A204.1 (cell line): Measurements from ENCODE around the gene TMEM192.
"Not testable (repeated sequence)": the region's sequence is repeated elsewhere in the genome, so short reads cannot be mapped to it uniquely, and the experiment has no call there.

Source experiments
- FAIRE-seq: peaks from 2 replicates; lab custom pipeline; 2012; peaks lifted over from hg19 to GRCh38; lab: Jason Lieb, UNC

TMEM192 gene

DNA sequence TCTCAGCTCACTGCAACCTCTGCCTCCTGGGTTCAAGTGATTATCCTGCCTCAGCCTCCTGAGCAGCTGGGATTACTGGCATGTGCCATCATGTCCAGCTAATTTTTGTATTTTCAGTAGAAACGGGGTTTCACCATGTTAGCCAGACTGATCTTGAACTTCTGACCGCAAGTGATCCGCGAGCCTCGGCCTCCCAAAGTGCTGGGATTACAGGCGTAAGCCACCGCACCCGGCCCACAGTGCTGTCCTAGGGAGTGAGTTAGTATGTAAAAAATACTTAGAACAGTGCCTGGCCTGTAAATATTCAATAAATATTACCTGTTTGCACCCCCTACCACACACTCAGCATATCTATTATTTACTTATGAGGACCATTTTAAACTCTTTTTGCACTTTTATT is 20.5 kb downstream of the TMEM192 start:
- not testable (repeated sequence) for FAIRE-seq

GRCh38 chr4:165088366-165088765 is 24.3 kb downstream of the TMEM192 start:
- FAIRE-seq: no peak

GRCh38 chr4:165085946-165086345 is 26.7 kb downstream of the TMEM192 start:
- FAIRE-seq: no peak

GRCh38 chr4:165084787-165085186 is 27.9 kb downstream of the TMEM192 start:
- FAIRE-seq: not testable (repeated sequence)

- FAIRE-seq: no peak
Observed at GRCh38 chr4:165079476-165079875, 33.2 kb downstream of the TMEM192 start.

DNA sequence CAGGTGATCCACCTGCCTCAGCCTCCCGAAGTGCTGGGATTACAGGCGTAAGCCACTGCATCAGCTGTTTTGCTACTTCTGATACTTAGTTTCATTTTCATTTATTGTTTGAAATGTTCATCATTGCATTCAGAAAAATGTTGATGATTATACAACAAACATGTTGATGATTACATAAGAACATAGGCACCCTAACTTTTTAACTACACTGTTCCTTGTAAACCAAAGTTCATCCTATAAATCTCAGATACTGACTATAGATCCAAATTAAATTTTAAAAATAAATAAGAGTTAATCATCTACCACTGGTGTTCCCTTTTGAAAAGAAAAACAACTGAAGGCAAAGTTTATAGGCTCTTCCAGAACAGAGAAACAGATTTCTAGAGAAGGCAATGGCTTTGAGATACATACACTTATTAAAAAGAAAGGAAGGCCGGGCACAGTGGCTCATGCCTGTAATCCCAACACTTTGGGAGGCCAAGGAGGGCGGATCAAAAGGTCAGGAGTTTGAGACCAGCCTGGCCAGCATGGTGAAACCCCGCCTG is 35.6 kb downstream of the TMEM192 start:
- FAIRE-seq: no peak

DNA sequence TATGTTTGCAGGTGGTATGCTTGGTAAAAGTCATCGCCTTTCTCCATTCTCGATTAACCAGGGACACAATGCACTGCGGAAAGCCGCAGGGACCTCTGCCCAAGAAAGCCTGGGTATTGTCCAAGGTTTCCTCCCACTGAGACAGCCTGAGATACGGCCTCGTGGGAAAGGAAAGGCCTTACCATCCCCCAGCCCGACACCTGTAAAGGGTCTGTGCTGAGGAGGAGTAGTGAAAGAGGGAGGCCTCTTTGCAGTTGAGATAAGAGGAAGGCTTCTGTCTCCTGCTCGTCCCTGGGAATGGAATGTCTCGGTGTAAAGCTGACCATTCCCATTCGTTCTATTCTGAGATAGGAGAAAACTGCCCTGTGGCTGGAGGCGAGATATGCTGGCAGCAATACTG is 39.3 kb downstream of the TMEM192 start:
- not testable (repeated sequence) for FAIRE-seq

GRCh38 chr4:165070560-165070959 is 42.1 kb downstream of the TMEM192 start:
- no peak for FAIRE-seq

- no peak for FAIRE-seq
Observed at GRCh38 chr4:165060938-165061337, 51.7 kb downstream of the TMEM192 start.

GRCh38 chr4:165059386-165059785 is 53.3 kb downstream of the TMEM192 start:
- FAIRE-seq: no peak

DNA sequence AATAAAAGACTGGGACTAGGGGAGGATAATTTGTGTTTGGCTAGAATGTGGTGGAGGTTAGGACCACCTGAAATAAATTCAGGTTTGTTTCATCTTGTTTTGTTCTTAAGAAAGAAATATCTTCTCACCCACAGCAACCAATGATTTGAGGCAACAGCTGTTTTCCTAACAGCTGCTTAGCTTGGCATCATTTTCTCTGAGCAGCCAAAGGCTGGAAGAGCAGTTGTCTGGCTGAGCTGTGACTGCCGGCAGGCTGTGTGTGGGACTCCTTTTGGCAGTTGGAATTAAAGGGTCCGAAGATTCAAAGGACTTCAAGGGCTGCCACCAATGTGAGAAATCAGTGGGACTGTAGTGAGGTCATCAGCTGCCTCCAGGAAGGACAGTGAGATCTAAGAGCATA is 54.0 kb downstream of the TMEM192 start:
- no peak for FAIRE-seq

GRCh38 chr4:165055601-165056000 is 57.1 kb downstream of the TMEM192 start:
- no peak for FAIRE-seq

GRCh38 chr4:165053645-165054044 is 59.0 kb downstream of the TMEM192 start, which contains the start of gene TRIM75:
Gene TRIM75 (plus strand): TSS chr4:165053866. CDS start chr4:165059148, 5,282 bp downstream.
- no peak for FAIRE-seq

- FAIRE-seq: no peak
Observed at GRCh38 chr4:165052627-165053026, 60.0 kb downstream of the TMEM192 start.

DNA sequence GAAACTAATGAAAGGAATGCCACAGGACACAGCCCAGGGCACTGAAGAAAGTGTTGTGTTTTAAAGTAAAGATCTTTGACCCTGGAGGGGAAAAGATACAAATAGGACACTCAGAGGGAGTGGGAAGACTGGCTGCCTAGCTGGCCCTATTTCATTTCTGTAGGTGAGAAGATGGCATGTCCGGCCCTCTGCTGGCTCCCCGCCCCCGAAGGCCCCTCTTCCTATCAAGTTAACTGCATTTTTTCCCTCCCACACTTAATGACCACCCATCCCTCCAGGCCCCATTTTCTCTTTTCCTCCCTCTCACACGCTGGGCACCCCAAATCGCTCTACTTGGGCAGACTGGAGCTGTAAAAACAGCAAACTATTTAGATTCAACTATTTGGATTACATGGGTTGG is 64.5 kb downstream of the TMEM192 start:
- FAIRE-seq: no peak

DNA sequence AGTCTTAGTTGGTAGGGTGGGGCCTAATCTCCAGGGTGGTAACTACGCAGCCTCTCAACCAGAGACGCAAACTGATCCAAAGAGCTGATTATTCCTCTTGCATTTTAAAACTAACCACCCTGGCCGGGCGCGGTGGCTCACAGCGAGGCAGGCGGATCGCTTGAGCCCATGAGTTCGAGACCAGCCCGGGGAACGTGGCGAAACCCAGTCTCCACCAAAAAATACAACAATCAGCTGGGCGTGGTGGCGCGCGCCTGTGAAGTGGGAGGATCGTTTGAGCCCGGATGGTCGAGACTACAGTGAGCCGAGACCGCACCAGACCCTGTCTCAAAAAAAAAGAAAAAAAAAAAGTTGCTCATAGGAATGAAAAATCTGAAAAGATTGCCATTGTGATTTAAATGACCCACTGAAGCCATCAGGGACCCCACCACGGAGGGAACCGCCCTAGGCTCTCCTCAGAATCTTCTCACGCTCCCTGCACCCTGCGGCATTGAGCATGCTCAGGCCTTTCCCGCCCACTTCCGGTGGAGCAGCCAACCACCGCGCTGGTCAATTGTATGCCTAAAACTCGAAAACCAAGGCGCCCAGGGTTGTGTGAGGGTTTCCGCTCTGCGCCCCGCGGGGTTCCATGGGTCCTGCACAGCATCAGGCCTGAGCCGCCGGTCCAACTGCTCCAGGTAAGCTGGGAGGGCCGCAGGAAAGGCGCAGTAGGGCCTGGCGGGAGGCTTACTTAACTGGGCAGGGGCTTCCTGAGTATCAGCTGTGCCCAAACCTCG is 81.0 kb downstream of the TMEM192 start, which contains the start of gene TRIM60:
TRIM60 (plus strand) TSS at position 564 of the 776 bp plus-strand sequence. CDS start 8,074 bp downstream, outside the sequence.
- no peak for FAIRE-seq

- no peak for FAIRE-seq
Observed at GRCh38 chr4:165027762-165028402, 84.8 kb downstream of the TMEM192 start.

DNA sequence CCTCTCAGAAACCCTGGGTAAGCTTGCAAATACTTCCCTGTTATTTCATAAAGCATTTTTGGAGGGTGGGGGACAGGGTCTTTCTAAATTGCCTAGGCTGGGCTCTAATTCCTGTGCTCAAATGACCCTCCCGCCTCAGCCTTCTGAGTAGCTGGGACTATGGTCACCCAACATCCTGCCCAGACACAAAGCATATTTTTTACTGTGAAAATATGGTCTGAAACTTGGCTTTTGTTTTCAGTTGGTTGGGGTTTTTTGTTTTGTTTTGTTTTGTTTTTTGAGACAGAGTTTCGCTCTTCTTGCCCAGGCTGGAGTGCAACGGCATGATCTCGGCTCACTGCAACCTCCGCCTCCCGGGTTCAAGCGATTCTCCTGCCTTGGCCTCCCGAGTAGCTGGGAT is 86.9 kb downstream of the TMEM192 start:
- not testable (repeated sequence) for FAIRE-seq
